ENCODE measurements around the gene NUP50.

NUP50 gene

GRCh38 chr22:45211435-45211834 is 47.7 kb downstream of the NUP50 start:
- no peak for DNase-seq

DNA sequence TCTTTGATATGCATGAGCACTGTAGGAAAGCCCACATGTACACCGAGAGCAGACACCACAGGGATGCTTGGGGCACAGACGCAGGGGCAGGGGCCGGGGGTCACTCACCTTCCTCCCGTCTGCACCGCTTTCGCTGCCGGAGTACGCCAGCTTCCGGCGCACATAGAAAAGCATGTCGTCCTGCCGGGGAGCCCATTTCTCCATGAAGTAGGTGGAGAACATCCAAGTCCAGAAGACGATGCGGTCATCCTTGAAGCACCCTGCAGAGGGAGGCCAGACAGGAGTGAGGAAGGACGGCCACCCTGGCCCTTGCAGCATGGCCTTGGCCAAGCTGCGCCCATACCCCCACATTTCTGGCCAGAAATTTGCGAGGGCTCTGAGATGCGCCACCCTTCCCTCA is 48.1 kb downstream of the NUP50 start:
- DNase-seq = no peak

- no peak for DNase-seq
Measured at GRCh38 chr22:45212306-45212709, 48.6 kb downstream of the NUP50 start.

DNA sequence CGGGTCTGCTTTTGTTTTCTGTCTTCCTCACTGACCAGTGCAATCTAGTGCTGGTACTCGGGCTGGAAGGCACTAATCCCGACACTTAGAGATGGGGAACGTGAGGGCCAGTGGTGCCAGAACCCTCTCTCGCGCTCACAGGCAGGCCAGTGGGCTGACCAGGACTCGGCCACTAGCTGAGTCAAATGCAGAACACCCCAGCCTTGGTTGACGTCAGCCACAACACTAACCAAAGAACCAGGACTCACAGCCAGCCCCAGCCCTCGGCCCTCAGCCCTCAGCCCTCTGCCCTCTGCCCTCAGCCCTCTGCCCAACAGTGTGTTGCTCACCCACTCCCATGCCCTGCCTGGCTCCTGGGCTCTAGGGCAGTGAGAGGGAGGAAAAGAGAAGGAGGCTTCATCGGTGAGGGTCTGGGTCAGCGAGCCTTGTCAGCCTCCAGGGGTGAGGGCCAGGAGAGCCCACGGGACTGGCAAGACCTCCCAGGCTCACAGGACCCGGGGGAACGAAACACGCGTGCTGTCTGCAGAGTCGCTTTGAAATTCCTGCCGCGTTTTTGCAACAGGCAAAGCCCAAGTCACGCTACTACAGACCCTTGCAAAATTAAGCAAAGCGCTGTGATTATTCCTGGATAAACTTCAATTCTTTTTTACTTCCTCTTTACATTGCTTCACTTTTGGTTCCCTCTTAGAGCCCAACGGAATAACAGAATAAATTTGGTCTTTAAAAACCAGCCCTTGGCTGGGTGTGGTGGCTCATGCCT is 49.4 kb downstream of the NUP50 start:
- DNase-seq = no peak

- no peak for DNase-seq
Measured at GRCh38 chr22:45216133-45217003, 52.6 kb downstream of the NUP50 start.

DNA sequence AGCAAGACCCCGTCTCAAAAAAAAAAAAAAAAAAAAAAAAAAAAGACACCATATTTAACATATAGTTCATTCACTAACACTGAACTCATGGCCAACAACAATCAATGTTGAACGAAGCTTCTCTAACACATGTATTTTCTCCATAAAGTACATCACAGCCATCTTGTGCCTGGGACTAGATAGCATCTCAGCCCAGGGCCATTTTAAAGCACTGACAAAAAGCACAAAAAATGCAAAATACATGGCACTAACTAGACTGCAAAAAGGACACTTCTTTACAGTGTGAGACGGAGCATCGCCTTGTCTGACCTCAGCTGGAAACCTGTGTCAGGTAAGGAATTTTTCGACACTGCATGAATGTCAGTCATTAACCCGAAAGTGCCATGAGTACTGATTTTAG is 53.6 kb downstream of the NUP50 start:
- no peak for DNase-seq

DNA sequence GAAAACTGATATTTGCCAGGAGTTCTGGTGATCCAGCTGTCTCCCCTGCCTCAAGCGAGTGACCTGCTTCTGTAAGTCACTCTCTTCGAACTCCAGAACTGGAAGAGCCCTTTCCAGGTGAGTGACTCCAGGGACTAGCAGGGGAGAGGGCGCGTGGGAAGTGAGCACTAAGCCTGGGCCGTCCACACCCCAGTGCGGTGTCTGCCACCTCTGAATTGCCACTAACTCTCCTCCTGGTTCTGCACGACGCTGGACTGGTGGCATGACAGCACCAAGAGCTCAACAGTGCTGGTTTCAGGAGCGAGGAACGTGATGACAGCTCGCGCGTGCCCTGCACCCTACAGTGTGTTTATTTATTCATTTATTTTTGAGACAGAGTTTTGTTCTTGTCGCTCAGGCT is 54.1 kb downstream of the NUP50 start:
- DNase-seq = no peak

- DNase-seq = peak; percentile 78
Measured at GRCh38 chr22:45218976-45219375, 55.3 kb downstream of the NUP50 start.

DNA sequence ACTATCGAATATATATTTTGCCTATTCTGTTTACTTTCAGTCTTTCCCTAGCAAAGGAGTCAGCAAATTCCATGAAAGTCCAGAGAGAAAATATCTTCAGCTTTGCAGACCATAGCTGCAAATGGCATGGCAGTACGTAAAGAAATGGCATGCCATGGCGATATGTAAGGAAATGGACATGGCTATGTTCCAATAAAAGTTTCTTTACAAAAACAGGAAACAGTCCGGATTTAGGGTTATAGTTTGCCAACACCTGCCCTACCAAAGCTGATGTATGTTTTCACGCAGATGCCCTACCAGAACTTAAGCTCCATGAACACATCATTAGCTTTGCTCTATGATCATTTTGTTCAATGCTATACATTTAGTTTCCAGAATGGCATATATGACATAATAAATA is 57.5 kb downstream of the NUP50 start:
- DNase-seq = no peak

DNA sequence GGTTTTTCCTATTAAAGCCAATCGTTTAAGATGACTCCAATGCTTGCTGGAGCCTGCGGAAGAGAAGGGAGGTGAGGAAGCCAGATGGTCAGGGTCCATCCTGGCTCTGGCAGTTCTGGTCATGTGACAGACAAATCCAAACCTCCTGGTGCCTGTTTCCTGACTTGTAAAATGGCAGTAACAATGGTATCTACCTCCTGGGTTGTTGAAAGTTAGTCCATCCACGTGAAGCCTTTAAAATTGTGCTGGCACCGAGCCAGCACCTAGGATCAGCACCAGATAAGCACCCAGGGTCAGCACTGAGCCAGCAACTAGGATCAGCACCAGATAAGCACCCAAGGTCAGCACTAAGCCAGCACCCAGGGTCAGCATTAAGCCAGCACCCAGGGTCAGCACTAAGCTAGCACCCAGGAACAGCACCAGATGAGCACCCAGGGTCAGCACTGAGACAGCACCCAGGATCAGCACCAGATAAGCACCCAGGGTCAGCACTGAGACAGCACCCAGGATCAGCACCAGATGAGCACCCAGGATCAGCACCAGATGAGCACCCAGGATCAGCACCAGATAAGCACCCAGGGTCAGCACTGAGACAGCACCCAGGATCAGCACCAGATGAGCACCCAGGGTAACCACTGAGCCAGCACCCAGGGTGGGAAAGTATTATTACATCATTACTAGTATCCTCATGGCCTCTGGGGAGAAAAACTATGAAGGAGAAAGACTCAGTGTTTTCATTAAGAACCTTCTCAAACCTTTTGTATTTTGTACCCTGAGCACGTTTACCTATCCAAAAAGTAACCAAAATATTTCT is 59.8 kb downstream of the NUP50 start:
- DNase-seq = no peak

DNA sequence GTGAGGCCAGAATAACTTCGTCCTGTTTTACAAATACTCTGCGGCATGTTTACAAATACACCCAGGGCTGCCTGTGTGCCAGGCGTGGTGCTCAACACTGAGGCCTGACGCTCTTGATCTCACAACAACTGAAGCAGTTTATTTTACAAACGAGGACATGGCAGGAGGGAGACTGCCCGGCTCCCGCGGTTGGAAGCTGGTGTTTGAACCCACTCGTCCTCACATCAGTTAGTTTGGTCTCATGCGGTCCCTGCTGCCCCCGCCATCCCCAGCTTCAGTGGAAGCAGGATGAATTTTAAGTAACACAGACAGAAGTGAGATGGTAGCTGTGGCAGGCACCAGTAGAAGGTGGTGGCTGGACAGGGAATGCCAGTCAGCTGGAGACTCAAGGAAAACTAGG is 60.6 kb downstream of the NUP50 start:
- no peak for DNase-seq

- no peak for DNase-seq
Measured at GRCh38 chr22:45224988-45225731, 61.4 kb downstream of the NUP50 start.

DNA sequence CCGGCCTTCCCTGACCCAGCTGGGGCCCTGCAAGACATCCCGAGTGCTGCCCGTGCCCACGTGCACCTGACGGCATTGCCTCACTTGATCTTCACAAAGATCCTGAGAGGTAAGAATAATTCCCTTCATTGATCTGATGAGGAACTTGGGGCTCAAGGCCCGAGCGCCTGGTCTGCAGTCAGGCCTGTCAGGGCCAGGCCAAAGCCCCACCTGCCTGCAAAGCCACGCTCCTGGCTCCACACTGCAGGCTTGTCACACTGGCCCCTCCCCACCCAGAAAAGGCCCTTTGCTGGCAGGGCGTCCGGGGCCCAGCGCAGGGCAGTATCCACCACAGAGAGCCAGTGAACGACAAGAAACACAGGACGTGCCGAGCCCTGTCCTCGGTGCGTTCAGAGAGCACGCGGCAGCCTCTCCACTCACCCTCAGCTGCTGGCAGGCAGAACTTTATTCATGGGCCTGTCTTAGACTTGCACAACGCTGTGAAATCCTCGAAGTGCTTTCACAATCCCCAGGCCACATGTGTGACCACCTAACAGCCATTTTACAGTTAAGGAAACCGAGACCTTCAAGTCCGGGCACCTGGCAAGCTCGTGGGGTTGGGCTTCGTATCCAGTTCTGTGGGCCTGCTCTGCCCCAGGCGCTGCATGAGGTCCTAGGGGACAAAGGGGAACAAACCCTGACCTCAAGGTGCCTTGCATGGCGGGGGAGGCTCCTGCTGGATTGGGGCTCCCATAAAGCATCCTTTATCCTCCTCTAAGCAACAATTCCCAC is 62.2 kb downstream of the NUP50 start:
- DNase-seq = no peak

DNA sequence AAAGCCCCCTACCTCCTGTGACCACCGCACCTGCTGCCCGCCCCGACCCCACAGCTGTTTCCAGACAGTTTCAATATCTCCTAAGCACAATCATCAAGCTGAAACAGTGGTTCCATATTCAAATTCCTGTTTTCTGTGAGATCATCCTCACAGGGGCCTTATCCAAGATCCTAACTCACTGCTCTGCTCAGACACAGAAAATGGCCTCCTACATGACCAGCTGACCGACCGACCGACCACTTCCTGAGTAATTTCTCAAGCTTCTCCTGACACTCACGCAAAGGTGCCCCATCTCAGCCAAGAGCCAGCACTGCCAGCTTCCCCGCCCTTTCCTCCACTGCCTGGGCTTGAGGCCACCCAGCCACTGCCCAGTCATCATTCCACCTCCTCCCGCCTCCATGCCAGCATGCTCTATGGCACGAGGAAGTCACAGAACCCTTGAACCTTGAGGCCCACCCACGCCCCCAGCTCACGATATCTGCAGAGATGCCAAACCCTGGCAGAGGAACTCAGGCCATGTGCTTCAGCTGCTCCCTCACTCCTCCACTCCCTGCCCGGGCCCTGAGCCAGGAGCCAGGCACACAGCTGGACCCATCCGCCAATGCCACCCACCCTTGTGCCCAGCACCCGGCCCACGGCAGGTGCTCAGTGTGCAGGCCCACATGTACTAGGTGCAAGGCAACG is 62.9 kb downstream of the NUP50 start:
- DNase-seq = no peak

GRCh38 chr22:45227645-45228400 is 64.1 kb downstream of the NUP50 start:
- DNase-seq = no peak

- no peak for DNase-seq
Measured at GRCh38 chr22:45228401-45228754, 64.7 kb downstream of the NUP50 start.

GRCh38 chr22:45229181-45229580 is 65.5 kb downstream of the NUP50 start:
- DNase-seq = no peak

- DNase-seq = no peak
Measured at GRCh38 chr22:45230026-45230721, 66.4 kb downstream of the NUP50 start.

DNA sequence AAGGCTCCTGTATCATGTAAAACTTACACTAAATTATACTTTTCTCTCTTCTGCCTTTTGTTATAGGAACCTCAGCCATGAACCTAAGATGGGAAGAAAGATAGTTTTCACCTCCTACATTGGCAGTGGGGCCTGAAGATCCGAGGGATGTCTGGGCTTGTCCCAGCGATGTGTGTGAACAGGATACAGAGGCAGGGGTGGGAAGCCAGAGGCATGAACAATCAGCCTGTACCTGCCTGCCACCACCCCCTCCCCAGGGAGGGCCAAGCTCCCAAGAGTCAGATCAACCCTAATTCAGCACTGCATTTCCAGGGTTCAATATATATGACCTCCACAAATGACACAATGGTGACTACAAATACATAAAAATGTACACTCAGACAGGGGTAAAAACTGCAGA is 67.6 kb downstream of the NUP50 start:
- no peak for DNase-seq

GRCh38 chr22:45233386-45233785 is 69.7 kb downstream of the NUP50 start:
- no peak for DNase-seq
